ENCODE results near the gene LIMS2. TPM values are rescaled to one million over a fixed set of nuclear protein-coding genes. Genes with fewer than 3 reads are reported as not detected.

LIMS2 gene
- total and polyA plus RNA-seq, 12 donors: 148 to 687 (median 160) TPM

- WGBS, 2 donors: 50 to 59% methylated on average over 9 of the region's 9 CpGs
- DNase-seq (peak in 1 of 2 donors; percentile 34), ATAC-seq (peak in 3 of 8 donors; percentile 0 to 10 (median 1))
- Histone ChIP-seq H3K36me3 (peaks cover 0 to 15% (median 2%) of the 10 kb centered on the region in 9 donors), H3K4me1 (peaks cover 28 to 95% (median 69%) of the 10 kb centered on the region in 9 donors), H3K9me3 (no peaks in the 10 kb centered on the region), H3K27me3 (no peaks in the 10 kb centered on the region), H3K4me3 (no peak overlapping the region), H3K27ac (peak overlapping the region; percentile 19 to 95 (median 65))
- no peak for TF ChIP-seq CTCF (IDR thresholded peaks at IDR 0.05)
- intact Hi-C loops (cut with DNase I): loop anchor here in 2 of 10 donors (5.0 to 10.0 kb wide), 2 partner anchors 44 to 61 kb away; partner anchors contain the start of gene LIMS2 (in 1 of the 2)
Measured at GRCh38 chr2:127633556-127634065, 41.7 kb downstream of the LIMS2 start.

GRCh38 chr2:127632592-127633489 is 42.5 kb downstream of the LIMS2 start:
- Histone ChIP-seq H3K36me3 (peaks cover 0 to 8% (median 0%) of the 10 kb centered on the region in 9 donors), H3K27me3 (no peaks in the 10 kb centered on the region), H3K4me1 (peaks cover 24 to 91% (median 63%) of the 10 kb centered on the region in 9 donors), H3K4me3 (no peak overlapping the region), H3K9me3 (no peaks in the 10 kb centered on the region), H3K27ac (peak overlapping the region; percentile 19 to 95 (median 65))
- 74 to 79% methylated on average over 25 of the region's 25 CpGs for WGBS, 2 donors
- DNase-seq: peak in 1 of 2 donors; percentile 16
- ATAC-seq: no peak
- intact Hi-C loops (cut with DNase I): loop anchor here in 2 of 10 donors (5.0 to 10.0 kb wide), 2 partner anchors 44 to 62 kb away; partner anchors contain the start of gene LIMS2 (in 1 of the 2)
- no peak for TF ChIP-seq CTCF (IDR thresholded peaks at IDR 0.05)

- Histone ChIP-seq H3K4me1 (peaks cover 19 to 85% (median 56%) of the 10 kb centered on the region in 9 donors), H3K36me3 (peaks cover 0 to 8% (median 0%) of the 10 kb centered on the region in 9 donors), H3K4me3 (no peak overlapping the region), H3K9me3 (no peaks in the 10 kb centered on the region), H3K27ac (peak overlapping the region in 9 of 10 donors; percentile 26 to 95 (median 72)), H3K27me3 (no peaks in the 10 kb centered on the region)
- TF ChIP-seq CTCF (IDR thresholded peaks at IDR 0.05): no peak
- 60 to 77% methylated on average over 17 of the region's 17 CpGs for WGBS, 2 donors
- ATAC-seq (no peak), DNase-seq (peak in 1 of 2 donors; percentile 30)
- intact Hi-C loops (cut with DNase I): loop anchor here in 2 of 10 donors (5.0 to 10.0 kb wide), 2 partner anchors 45 to 63 kb away; partner anchors contain the start of gene LIMS2 (in 1 of the 2)
Measured at GRCh38 chr2:127631997-127632581, 43.2 kb downstream of the LIMS2 start.

- ATAC-seq: peak; percentile 4 to 50 (median 20)
- Histone ChIP-seq H3K27me3 (peaks cover 0 to under 1% (median 0%) of the 10 kb centered on the region in 7 donors), H3K36me3 (peaks cover 0 to 8% (median 0%) of the 10 kb centered on the region in 9 donors), H3K9me3 (no peaks in the 10 kb centered on the region), H3K4me1 (peaks cover 14 to 80% (median 50%) of the 10 kb centered on the region in 9 donors), H3K4me3 (no peak overlapping the region), H3K27ac (peak overlapping the region in 8 of 10 donors; percentile 26 to 95 (median 66))
- 38 to 41% methylated on average over 16 of the region's 16 CpGs for WGBS, 2 donors
- TF ChIP-seq CTCF (IDR thresholded peaks at IDR 0.05): no peak
- intact Hi-C loops (cut with DNase I): loop anchor here in 2 of 10 donors (5.0 to 10.0 kb wide), 2 partner anchors 46 to 63 kb away; partner anchors contain the start of gene LIMS2 (in 1 of the 2)
- DNase-seq: peak in 1 of 2 donors; percentile 47
Measured at GRCh38 chr2:127631541-127631996, 43.8 kb downstream of the LIMS2 start.

Measured in heart right ventricle (tissue), 16 donors.